HG03442 (cell line): Measurements from ENCODE around the gene SGK2.
"Not testable (repeated sequence)": the region's sequence is repeated elsewhere in the genome, so short reads cannot be mapped to it uniquely, and the experiment has no call there.

ENCODE experiments used
- ATAC-seq: cut with Tn5 transposase; IDR thresholded peaks from one replicate; pipeline ENCODE4 v1.9.1; 2021; ENCODE audit warnings: mild to moderate bottlenecking, moderate library complexity; ENCODE audit not compliant: unreplicated experiment

SGK2 gene

DNA sequence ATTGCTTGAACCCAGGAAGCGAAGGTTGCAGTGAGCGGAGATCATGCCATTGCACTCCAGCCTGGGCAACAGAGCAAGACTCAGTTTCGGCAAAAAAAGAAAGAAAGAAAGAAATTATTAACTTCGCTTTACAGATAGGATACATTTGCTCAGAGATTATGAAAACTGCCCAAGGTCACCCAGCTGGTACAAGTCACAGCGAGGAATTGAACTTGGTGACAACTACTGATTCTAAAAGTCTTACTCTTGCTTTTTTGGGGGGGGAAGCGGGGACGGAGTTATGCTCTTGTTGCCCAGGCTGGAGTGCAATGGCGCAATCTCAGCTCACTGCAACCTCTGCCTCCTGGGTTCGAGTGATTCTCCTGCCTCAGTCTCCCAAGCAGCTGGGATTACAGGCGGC is 29.7 kb downstream of the SGK2 start:
- ATAC-seq = not testable (repeated sequence)

DNA sequence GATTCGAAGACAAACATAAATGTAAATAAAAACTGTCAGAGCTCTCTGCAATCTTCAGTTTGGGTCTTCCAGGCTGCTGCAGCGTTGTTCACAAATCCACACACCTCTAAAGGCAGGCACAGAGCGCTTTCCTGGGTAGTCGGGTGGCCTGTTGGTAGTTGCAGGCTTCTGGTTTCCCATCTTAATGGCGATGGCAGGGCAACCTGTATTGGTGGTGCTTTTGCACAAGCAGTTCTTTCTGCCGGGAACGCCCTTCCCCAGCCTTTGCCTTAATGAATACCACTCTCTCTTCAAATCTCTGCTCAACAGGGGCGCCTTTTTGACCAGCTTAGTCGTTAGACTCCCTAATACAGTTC is 31.2 kb downstream of the SGK2 start:
- no peak for ATAC-seq

DNA sequence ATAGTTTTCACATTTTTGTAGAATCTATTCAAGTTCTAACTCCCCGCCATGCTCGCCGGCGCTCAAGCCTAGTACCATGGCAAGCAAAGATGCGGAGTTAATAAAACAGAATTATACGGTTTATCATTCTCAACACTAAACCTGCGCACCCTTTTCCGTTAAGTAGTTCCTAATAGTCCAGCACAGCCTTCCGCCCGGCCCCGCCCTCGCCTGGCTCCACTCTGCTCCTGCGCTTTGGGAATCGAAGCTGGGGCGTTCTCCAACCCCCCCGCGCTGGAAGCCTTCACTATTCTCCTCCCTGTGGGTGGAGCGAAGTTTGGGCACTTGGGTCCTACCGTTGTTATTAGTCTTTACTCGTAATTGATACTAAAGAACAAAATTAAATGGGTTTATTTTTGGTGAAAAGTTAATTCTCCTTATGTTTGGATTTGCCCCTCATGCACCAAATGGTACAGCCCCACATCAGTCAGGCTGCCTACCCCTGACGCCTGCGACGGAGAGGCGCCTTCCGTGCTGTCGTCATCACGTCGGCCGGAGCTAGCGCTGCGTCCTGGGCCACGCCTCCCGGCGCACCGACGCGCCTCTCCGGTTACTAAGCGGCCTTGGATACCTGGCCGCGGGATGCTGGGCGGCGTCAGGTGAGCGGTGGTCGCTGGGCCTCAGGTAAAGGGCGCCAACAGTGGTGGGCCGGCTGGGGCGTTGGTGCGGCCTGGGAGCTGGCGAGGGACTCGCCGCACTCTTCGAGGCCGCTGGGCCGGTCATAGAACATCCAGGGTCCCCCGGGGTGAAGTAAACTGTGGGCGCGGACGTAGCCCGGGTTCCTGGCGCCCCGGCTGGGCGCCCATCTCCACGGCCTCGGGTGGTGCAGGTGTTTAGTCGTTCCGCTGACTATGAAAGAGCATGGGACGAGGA is 31.8 kb downstream of the SGK2 start, which contains the start of gene IFT52:
TSS of gene IFT52 (plus strand) at position 546 of the 912 bp plus-strand sequence. CDS start 3,762 bp downstream, outside the sequence.
- peak; percentile 99 for ATAC-seq

DNA sequence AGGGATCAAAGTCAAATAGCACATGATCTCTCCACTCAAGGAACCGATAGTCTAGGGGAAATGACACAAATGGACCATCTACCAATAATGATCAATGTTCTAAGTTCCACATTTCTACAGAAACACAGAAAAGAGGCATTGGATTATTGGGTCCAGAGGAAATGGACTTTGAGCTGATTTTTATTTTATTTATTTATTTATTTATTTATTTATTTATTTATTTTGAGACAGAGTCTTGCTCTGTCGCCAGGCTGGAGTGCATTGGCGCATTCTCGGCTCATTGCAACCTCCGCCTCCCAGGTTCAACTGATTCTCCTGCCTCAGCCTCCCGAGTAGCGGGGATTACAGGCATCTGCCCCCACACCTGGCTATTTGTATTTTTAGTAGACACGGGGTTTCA is 43.1 kb downstream of the SGK2 start:
- not testable (repeated sequence) for ATAC-seq

DNA sequence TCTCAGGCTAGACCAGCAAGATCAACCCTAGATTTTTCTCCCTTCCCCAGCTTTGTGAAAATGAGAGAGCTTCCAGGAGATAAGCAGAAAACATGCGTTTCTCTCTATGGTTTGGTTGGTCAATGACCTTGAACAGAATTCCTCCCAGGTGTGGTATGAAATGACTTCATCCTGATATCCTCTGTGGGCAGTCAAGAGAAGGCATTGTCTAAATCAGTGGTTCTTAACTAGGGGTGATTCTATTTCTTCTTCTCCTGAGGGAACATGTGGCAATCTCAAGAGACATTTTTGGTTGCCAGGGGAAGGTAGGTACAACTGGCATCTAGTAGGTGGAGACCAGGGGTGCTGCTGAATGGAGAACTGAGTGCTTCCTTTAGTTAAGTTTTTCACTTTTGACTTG is 44.3 kb downstream of the SGK2 start:
- no peak for ATAC-seq

DNA sequence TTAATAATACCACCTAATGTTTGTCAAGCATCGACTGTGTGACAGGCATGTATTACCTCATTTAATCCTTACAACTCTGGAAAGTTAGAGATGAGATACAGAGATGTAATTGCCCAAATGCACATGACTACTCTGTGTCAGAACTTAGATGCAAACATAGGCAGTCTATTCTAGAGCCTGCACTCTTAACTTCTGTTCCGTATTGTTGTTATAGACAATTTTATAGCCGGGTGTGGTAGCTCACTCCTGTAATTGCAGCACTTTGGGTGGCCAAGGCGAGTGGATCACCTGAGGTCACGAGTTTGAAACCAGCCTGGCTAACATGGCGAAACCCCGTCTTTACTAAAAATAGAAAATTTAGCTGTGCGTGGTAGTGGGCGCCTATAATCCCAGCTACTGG is 46.9 kb downstream of the SGK2 start:
- ATAC-seq = no peak

DNA sequence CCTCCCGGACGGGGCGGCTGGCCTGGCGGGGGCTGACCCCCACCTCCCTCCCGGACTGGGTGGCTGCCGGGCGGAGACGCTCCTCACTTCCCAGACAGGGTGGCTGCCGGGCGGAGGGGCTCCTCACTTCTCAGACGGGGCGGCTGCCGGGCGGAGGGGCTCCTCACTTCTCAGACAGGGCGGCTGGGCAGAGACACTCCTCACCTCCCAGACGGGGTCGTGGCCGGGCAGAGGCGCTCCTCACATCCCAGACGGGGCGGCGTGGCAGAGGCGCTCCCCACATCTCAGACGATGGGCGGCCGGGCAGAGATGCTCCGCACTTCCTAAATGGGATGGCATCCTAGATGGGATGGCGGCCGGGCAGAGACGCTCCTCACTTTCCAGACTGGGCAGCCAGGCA is 48.5 kb downstream of the SGK2 start:
- ATAC-seq = not testable (repeated sequence)

DNA sequence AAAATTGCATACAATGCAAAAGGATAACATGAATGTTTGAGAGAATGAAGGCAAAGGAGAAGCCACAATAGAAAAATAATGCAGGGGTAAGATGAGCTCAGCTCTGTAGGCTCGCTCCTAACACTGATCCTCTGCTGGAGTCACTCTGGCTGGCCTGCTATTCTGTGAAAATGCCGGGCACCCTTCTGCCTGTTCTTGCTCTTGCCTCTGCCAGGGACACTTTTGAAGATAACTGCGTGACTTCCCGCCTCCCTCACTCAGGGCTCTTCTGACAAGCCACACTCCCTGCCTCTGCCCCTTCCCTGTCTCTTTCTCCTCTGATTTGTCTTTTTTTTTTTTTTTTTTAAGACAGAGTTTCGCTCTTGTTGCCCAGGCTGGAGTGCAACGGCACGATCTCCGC is 72.8 kb downstream of the SGK2 start:
- ATAC-seq = no peak
